Astrocyte (in vitro differentiated cells and primary cell): ENCODE results near the gene LMX1B. TPM values are rescaled to one million over a fixed set of nuclear protein-coding genes. Genes with fewer than 3 reads are reported as not detected.

Experiments used
- DNase-seq: peaks from one replicate; pipeline ENCODE4 v3.0.0-alpha.2; 2010; ENCODE audit warnings: low read depth
- FAIRE-seq: peaks from 2 replicates; lab custom pipeline; 2011; peaks lifted over from hg19 to GRCh38; lab: Jason Lieb, UNC
- H2AFZ ChIP-seq: 2 replicates; pipeline ENCODE4 v1.6.0; 2012; ENCODE audit warnings: low read depth, low read length, inconsistent platforms
- H3K27ac ChIP-seq: 2 replicates; pipeline ENCODE4 v1.5.1; 2011; ENCODE audit warnings: low read depth, low read length, inconsistent platforms
- H3K27me3 ChIP-seq: 2 replicates; pipeline ENCODE4 v1.6.0; 2011; ENCODE audit warnings: low read length, inconsistent platforms; ENCODE audit not compliant: insufficient read depth
- H3K36me3 ChIP-seq: 2 replicates; pipeline ENCODE4 v1.5.1; 2011; ENCODE audit warnings: low read length, inconsistent platforms; ENCODE audit not compliant: insufficient read depth
- H3K4me1 ChIP-seq: 2 replicates; pipeline ENCODE4 v1.5.1; 2011; ENCODE audit warnings: low read length, inconsistent platforms; ENCODE audit not compliant: insufficient read depth
- H3K4me2 ChIP-seq: 2 replicates; pipeline ENCODE4 v1.6.0; 2012; ENCODE audit warnings: low read length, inconsistent platforms
- H3K4me3 ChIP-seq: 2 replicates; pipeline ENCODE4 v1.5.1; 2011; ENCODE audit warnings: low read depth, mild to moderate bottlenecking, low read length, inconsistent platforms; ENCODE audit not compliant: insufficient read depth
- H3K79me2 ChIP-seq: 2 replicates; pipeline ENCODE4 v1.6.0; 2012; ENCODE audit warnings: mild to moderate bottlenecking, low read length, inconsistent platforms; ENCODE audit not compliant: insufficient read depth
- H3K9ac ChIP-seq: 2 replicates; pipeline ENCODE4 v1.6.0; 2012; ENCODE audit warnings: mild to moderate bottlenecking, low read length, inconsistent platforms
- H3K9me3 ChIP-seq: 2 replicates; pipeline ENCODE4 v1.5.1; 2012; ENCODE audit warnings: low read depth, mild to moderate bottlenecking, low read length, inconsistent platforms; ENCODE audit not compliant: insufficient read depth
- H4K20me1 ChIP-seq: 2 replicates; pipeline ENCODE4 v1.6.0; 2012; ENCODE audit warnings: low read length, inconsistent platforms; ENCODE audit not compliant: insufficient read depth
- H3K27ac Mint-ChIP-seq: one replicate; pipeline ENCODE4 v1.8.0; 2021; ENCODE audit warnings: mild to moderate bottlenecking, mixed read lengths; ENCODE audit not compliant: unreplicated experiment
- H3K27me3 Mint-ChIP-seq: one replicate; pipeline ENCODE4 v1.8.0; 2021; ENCODE audit warnings: low read depth, mixed read lengths; ENCODE audit not compliant: unreplicated experiment
- H3K36me3 Mint-ChIP-seq: one replicate; pipeline ENCODE4 v1.8.0; 2021; ENCODE audit warnings: low read depth, mixed read lengths; ENCODE audit not compliant: unreplicated experiment
- H3K4me1 Mint-ChIP-seq: one replicate; pipeline ENCODE4 v1.8.0; 2021; ENCODE audit warnings: low read depth, mixed read lengths; ENCODE audit not compliant: unreplicated experiment
- H3K4me3 Mint-ChIP-seq: one replicate; pipeline ENCODE4 v1.8.0; 2021; ENCODE audit warnings: mild to moderate bottlenecking, moderate library complexity, mixed read lengths; ENCODE audit not compliant: unreplicated experiment
- H3K9me3 Mint-ChIP-seq: one replicate; pipeline ENCODE4 v1.8.0; 2021; ENCODE audit warnings: mild to moderate bottlenecking, mixed read lengths; ENCODE audit not compliant: unreplicated experiment
- EZH2 ChIP-seq: IDR thresholded peaks from 2 replicates; pipeline ENCODE4 v1.6.1; 2012; ENCODE audit warnings: mild to moderate bottlenecking, low read length, inconsistent platforms; ENCODE audit not compliant: insufficient read depth
- total RNA-seq: library from RNA; stranded (reverse); gene quantifications from 2 replicates; pipeline ENCODE4 v1.2.1, GENCODE V29; 2021
- TF ChIP-seq, protein P1 (sequence below): IDR thresholded peaks from 2 replicates; pipeline ENCODE4 v1.5.1; 2011; ENCODE audit warnings: low read depth, mild to moderate bottlenecking, inconsistent platforms, low read length, moderate library complexity; ENCODE audit not compliant: insufficient read depth

Gene LMX1B
- total RNA-seq, 1 donor from 2014 or later, result 0.45 TPM

DNA sequence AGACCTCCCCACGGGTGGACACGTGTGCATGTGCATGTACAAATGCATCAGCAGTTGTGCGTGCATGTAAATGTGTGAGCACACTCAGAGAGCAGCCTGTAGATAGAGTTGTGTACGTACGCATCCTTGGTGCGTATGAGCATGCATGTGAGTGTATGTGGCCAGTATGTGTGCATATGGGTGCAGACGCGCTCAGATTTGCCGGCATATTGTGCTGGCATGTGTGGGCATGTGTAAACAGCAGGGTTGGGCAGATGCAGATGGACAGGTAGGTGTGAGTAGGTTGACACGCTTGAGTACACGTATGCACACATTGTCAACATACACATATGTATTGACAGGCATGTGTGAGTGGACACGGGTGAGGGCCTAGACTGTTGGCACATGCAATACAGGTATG lies 56.5 kb downstream of the LMX1B start:
- no peaks in the 10 kb centered on the region for H3K9me3 ChIP-seq
- H3K4me3 Mint-ChIP-seq, result no peak overlapping the region
- DNase-seq (no peak), FAIRE-seq (no peak)
- no peaks in the 10 kb centered on the region for H4K20me1 ChIP-seq
- H3K4me1 ChIP-seq, result no peaks in the 10 kb centered on the region
- TF ChIP-seq, protein P1, sequence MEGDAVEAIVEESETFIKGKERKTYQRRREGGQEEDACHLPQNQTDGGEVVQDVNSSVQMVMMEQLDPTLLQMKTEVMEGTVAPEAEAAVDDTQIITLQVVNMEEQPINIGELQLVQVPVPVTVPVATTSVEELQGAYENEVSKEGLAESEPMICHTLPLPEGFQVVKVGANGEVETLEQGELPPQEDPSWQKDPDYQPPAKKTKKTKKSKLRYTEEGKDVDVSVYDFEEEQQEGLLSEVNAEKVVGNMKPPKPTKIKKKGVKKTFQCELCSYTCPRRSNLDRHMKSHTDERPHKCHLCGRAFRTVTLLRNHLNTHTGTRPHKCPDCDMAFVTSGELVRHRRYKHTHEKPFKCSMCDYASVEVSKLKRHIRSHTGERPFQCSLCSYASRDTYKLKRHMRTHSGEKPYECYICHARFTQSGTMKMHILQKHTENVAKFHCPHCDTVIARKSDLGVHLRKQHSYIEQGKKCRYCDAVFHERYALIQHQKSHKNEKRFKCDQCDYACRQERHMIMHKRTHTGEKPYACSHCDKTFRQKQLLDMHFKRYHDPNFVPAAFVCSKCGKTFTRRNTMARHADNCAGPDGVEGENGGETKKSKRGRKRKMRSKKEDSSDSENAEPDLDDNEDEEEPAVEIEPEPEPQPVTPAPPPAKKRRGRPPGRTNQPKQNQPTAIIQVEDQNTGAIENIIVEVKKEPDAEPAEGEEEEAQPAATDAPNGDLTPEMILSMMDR, result no peak
- TF ChIP-seq EZH2, result no peak
- no peak overlapping the region for H3K9ac ChIP-seq
- no peak overlapping the region for H2AFZ ChIP-seq
- no peak overlapping the region for H3K4me2 ChIP-seq
- no peak overlapping the region for H3K27ac ChIP-seq
- H3K4me1 Mint-ChIP-seq, result peaks cover under 1% of the 10 kb centered on the region
- no peak overlapping the region for H3K4me3 ChIP-seq
- no peaks in the 10 kb centered on the region for H3K36me3 ChIP-seq
- no peaks in the 10 kb centered on the region for H3K79me2 ChIP-seq
- H3K27me3 Mint-ChIP-seq, result peaks cover 33% of the 10 kb centered on the region
- H3K27ac Mint-ChIP-seq, result no peak overlapping the region
- peaks cover 42% of the 10 kb centered on the region for H3K27me3 ChIP-seq
- H3K9me3 Mint-ChIP-seq, result no peaks in the 10 kb centered on the region
- H3K36me3 Mint-ChIP-seq, result no peaks in the 10 kb centered on the region

DNA sequence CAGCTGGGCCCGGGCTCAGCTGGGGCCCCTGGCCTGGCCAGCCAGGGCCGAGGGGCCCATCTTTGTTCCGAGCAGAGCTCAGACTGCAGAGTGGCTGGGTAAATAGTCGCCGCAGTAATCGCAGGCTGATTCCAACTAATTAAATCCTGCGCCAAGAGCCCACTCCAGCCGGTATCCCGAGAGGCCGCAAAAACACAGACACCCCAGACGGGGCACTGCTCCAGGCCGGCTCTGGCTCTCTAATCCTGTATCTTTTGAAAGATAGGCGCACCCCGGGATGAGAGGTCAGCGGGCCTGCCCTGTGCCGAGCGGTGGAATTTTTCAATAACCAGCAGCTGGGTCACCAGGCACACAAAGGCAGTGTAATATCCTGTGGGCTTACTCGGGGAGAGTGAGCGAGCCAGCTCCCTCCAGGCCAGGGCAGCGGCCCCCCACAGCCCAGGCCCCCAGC lies 57.7 kb downstream of the LMX1B start:
- Histone ChIP-seq H3K79me2 (no peaks in the 10 kb centered on the region), H3K27ac (no peak overlapping the region), H3K4me3 (no peak overlapping the region), H3K9me3 (no peaks in the 10 kb centered on the region), H3K27me3 (peaks cover 42% of the 10 kb centered on the region), H3K4me1 (no peaks in the 10 kb centered on the region), H3K36me3 (no peaks in the 10 kb centered on the region), H4K20me1 (peaks cover 3% of the 10 kb centered on the region), H2AFZ (no peak overlapping the region), H3K9ac (no peak overlapping the region), H3K4me2 (no peak overlapping the region)
- H3K9me3 Mint-ChIP-seq, result peaks cover 2% of the 10 kb centered on the region
- H3K4me3 Mint-ChIP-seq, result no peak overlapping the region
- H3K36me3 Mint-ChIP-seq, result peaks cover 2% of the 10 kb centered on the region
- no peak for FAIRE-seq
- TF ChIP-seq, protein P1, result no peak
- TF ChIP-seq EZH2, result no peak
- no peak for DNase-seq
- no peaks in the 10 kb centered on the region for H3K4me1 Mint-ChIP-seq
- no peak overlapping the region for H3K27ac Mint-ChIP-seq
- H3K27me3 Mint-ChIP-seq, result peaks cover 34% of the 10 kb centered on the region

DNA sequence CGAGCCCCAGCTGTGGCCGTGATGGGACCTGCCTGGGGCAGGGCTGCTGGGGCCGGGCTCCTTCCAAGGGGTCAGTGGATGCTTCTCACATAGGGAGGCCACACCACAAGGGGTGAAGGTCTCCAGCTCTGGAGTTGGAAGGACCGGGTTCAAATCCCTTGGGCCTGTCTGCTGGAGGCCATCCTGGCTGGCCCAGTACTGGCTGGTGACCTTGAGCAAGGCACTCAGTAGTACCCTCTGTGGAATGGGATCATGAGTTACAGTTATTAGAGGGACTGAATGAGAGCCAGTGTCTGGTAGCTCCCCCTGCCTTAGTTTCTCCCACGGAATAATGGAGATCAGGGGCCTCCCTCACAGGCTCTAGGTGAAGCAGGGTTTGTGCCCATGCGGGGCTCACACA lies 58.3 kb downstream of the LMX1B start:
- Histone ChIP-seq H4K20me1 (peaks cover 5% of the 10 kb centered on the region), H3K79me2 (no peaks in the 10 kb centered on the region), H3K36me3 (no peaks in the 10 kb centered on the region), H3K27ac (no peak overlapping the region), H3K27me3 (peaks cover 46% of the 10 kb centered on the region), H2AFZ (no peak overlapping the region), H3K4me1 (no peaks in the 10 kb centered on the region), H3K4me2 (no peak overlapping the region), H3K9ac (no peak overlapping the region), H3K9me3 (no peaks in the 10 kb centered on the region), H3K4me3 (no peak overlapping the region)
- no peak for TF ChIP-seq EZH2
- Mint-ChIP-seq H3K27ac (no peak overlapping the region), H3K4me1 (peaks cover 2% of the 10 kb centered on the region), H3K9me3 (peaks cover 2% of the 10 kb centered on the region), H3K36me3 (peaks cover 2% of the 10 kb centered on the region), H3K4me3 (no peak overlapping the region), H3K27me3 (peaks cover 37% of the 10 kb centered on the region)
- FAIRE-seq (no peak), DNase-seq (no peak)
